Lower leg skin (tissue), 4 donors: ENCODE results near the gene BCAP31. TPM values are rescaled to one million over a fixed set of nuclear protein-coding genes. Genes with fewer than 3 reads are reported as not detected.
A peak's percentile ranks its signal among the peaks of the same experiment; 100 is the strongest.

Experiments used
- DNase-seq, 2 donors: peaks; one replicate each; pipeline ENCODE4 v3.0.0-alpha.2; 2019; ENCODE audit warnings: low spot score in 2 of 2
- H3K4me3 ChIP-seq: fragments of 200-600 bp; sonication (generic); 2 replicates; pipeline ENCODE4 v1.5.1; 2017; ENCODE audit warnings: mild to moderate bottlenecking, low read depth; ENCODE audit not compliant: poor library complexity, severe bottlenecking
- POLR2A ChIP-seq, 2 donors: fragments of 450-650 bp; IDR thresholded peaks; one replicate each; pipeline ENCODE4 v1.6.1; 2016 to 2017; ENCODE audit warnings: antibody characterized with exemption in 2 of 2, mild to moderate bottlenecking in 1 of 2, moderate library complexity in 1 of 2
- WGBS, 2 donors: methylation state at CpG; one replicate each; pipeline ENCODE4 v1.1.5; 2018; 5-methylcytosine and 5-hydroxymethylcytosine counted together
- intact Hi-C: fragments of 100-400 bp; cut with DNase I; formaldehyde crosslinking; loops from one replicate; pipeline ENCODE4 v1.15.0; 2023; ENCODE audit warnings: low total_unique reads
- total RNA-seq, 4 donors: library from RNA; depleted of rRNA; stranded (reverse); fragments of >200 nt; gene quantifications; one replicate each; pipeline ENCODE4 v1.1.0, GENCODE V29; 2016
- TF ChIP-seq, protein P1 (sequence below), 3 donors: fragments of 450-650 bp; IDR thresholded peaks; one replicate each; pipeline ENCODE4 v1.5.1; 2016; ENCODE audit warnings: antibody characterized with exemption in 3 of 3, mild to moderate bottlenecking in 3 of 3, moderate library complexity in 2 of 3

BCAP31 gene
- total RNA-seq, 4 donors from 2014 or later = 139 to 210 (median 169) TPM

GRCh38 chrX:153766871-153767673 is 42.9 kb upstream of the BCAP31 start:
- no peak for DNase-seq
- intact Hi-C loops = no loop called here
- no peak overlapping the region for H3K4me3 ChIP-seq
- TF ChIP-seq, protein P1, sequence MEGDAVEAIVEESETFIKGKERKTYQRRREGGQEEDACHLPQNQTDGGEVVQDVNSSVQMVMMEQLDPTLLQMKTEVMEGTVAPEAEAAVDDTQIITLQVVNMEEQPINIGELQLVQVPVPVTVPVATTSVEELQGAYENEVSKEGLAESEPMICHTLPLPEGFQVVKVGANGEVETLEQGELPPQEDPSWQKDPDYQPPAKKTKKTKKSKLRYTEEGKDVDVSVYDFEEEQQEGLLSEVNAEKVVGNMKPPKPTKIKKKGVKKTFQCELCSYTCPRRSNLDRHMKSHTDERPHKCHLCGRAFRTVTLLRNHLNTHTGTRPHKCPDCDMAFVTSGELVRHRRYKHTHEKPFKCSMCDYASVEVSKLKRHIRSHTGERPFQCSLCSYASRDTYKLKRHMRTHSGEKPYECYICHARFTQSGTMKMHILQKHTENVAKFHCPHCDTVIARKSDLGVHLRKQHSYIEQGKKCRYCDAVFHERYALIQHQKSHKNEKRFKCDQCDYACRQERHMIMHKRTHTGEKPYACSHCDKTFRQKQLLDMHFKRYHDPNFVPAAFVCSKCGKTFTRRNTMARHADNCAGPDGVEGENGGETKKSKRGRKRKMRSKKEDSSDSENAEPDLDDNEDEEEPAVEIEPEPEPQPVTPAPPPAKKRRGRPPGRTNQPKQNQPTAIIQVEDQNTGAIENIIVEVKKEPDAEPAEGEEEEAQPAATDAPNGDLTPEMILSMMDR (IDR thresholded peaks at IDR 0.05) = no peak
- TF ChIP-seq POLR2A (IDR thresholded peaks at IDR 0.05) = no peak
- 67 to 87% methylated on average over 13 to 55 of the region's 56 CpGs for WGBS, 2 donors

DNA sequence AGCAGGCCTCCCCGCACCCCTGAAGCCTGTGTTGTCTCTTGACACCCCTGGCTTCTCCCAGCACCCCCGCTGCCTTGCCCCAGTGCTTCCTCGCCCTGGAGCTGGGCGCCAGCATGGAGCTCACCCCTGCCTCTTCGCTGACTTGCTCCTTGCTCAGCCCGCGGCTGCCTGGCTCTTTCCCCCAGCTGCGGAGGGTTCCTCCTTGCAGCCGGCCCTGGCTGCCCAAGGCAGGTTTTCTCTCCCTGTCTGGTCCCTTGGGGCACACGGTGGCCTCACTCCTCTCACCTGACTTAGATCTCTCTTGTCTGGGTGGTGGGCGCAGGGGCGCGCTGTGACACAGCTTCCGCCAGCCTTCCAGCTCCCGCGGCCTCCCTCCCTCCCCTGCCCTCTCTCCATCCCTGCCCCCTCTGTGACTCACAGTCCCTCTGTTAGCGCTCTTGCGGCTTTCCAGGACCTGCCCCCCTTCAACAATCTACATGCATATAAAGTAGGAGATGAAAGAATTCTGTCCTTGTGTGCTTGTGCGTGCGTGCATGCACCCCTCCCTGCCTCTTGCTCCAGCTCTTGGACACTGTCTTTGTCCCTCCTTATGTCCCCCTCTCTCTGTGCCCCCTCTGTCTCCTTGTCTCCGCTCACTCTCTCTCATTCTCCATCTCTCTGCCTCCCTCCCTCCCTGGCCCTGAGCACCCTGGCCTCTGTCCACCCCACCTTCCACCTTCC is 42.1 kb upstream of the BCAP31 start:
- TF ChIP-seq, protein P1 (IDR thresholded peaks at IDR 0.05) = no peak
- no peak for TF ChIP-seq POLR2A (IDR thresholded peaks at IDR 0.05)
- DNase-seq = no peak
- WGBS, 2 donors = 33 to 61% methylated on average over 12 to 21 of the region's 21 CpGs
- no peak overlapping the region for H3K4me3 ChIP-seq
- intact Hi-C loops = no loop called here

DNA sequence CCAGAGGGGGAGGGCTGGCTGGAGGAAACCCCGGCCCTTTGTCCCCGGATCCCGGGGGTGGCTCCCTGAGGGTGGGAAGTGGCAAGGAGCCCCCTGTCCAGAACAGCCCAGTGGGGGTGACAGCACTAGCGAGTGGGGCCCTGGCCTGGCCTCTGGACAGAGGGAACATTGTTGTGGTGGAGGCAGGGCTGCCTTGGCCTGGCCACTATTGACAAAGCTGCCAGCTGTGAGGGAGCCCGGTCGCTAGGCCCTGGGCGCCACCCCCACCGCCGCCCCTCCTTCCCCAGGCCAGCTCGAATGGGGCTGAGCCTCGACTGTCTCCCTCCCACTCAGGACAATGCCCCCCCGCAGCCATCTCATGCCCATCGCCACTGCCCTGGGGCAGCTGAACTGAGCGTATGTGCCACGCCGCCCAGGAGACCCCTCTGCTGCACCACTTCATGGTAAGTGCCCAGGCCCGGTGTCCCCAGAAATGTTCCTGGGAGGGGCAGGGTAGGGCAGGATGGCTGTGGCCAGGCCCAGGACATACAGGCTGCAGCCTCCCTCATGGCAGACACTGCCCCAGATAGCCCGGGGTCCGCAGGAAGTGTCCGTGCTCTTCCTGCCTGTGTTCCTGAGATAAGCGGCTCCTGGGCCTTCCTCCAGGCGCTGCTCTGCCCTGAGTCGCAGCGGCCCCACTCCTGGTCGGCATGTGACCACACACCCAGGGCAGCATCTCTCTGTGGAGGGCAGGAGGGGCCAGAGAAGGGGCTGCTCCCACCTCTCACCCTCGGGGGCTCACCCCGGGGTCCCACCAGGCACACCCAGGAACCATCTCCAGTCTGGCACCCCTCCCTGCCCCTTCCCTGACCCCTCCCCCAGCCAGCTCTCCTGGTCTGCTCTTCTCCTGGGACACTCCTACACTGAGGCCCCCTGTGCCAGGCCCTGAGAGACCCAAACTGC is 41.2 kb upstream of the BCAP31 start:
- TF ChIP-seq, protein P1 (IDR thresholded peaks at IDR 0.05) = no peak
- TF ChIP-seq POLR2A (IDR thresholded peaks at IDR 0.05) = no peak
- no peak for DNase-seq
- intact Hi-C loops = no loop called here
- WGBS, 2 donors = 55 to 70% methylated on average over 4 to 25 of the region's 27 CpGs
- no peak overlapping the region for H3K4me3 ChIP-seq

- no peak for TF ChIP-seq POLR2A (IDR thresholded peaks at IDR 0.05)
- TF ChIP-seq, protein P1 (IDR thresholded peaks at IDR 0.05) = no peak
- no peak for DNase-seq
- WGBS, 2 donors = 58 to 80% methylated on average over 1 to 7 of the region's 7 CpGs
- no peak overlapping the region for H3K4me3 ChIP-seq
- intact Hi-C loops = loop anchor here (5.0 kb wide), 1 partner anchor 188 kb away; no protein-coding TSS in a partner anchor
Observed at GRCh38 chrX:153764786-153765137, 40.6 kb upstream of the BCAP31 start.

DNA sequence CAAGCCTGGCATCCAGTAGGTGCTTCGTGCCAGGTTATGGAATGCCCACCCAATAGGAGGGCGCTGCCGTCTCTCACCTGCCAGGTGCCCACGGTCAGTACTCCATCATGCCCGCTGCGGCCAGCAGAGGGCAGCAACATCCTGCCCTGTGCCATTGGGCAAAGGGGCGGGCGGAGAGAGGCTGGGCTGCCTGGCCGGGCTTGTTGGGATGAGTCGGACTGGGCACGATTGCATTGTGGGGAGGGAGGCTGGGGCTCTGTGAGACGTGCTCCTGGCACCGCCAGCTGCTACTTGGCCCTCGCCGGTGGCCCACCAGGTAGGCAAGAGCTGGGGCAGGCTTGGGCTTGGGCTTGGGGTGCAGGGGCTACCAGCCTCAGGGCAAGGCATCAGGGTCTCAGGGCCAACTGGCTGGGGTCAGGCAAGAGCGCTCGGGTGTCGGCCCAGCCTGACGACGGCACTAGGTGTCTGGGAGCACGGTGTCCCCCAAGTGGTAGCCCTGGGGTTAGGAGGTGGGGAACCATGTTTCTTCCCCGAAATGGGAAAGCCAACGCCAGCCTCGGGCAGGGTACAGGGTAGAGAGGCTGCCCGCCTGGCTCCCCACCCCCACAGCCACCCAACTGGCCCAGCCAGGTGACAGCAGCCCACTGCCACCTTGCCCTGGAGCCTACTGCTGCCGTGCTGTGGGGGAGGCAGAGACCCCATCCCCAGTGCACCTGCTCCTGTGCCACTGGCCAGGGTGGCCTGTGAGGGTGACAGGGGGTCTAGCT is 40.0 kb upstream of the BCAP31 start, which contains the start of gene PLXNB3:
Gene PLXNB3 (plus strand): TSS at position 261 of the 767 bp plus-strand sequence. CDS start 1,287 bp downstream, outside the sequence.
- intact Hi-C loops = loop anchor here (5.0 kb wide), 1 partner anchor 188 kb away; no protein-coding TSS in a partner anchor
- peak; percentile 69 to 93 for DNase-seq
- H3K4me3 ChIP-seq = no peak within 1 kb of the TSS
- WGBS, 2 donors = 24 to 31% methylated on average over 6 to 20 of the region's 26 CpGs
- TF ChIP-seq POLR2A (IDR thresholded peaks at IDR 0.05) = no peak
- TF ChIP-seq, protein P1 (IDR thresholded peaks at IDR 0.05) = peak in 1 of 3 donors; percentile 62
